ENCODE data around the gene BLOC1S5.
"Not testable (repeated sequence)": the region's sequence is repeated elsewhere in the genome, so short reads cannot be mapped to it uniquely, and the experiment has no call there.

BLOC1S5 gene

DNA sequence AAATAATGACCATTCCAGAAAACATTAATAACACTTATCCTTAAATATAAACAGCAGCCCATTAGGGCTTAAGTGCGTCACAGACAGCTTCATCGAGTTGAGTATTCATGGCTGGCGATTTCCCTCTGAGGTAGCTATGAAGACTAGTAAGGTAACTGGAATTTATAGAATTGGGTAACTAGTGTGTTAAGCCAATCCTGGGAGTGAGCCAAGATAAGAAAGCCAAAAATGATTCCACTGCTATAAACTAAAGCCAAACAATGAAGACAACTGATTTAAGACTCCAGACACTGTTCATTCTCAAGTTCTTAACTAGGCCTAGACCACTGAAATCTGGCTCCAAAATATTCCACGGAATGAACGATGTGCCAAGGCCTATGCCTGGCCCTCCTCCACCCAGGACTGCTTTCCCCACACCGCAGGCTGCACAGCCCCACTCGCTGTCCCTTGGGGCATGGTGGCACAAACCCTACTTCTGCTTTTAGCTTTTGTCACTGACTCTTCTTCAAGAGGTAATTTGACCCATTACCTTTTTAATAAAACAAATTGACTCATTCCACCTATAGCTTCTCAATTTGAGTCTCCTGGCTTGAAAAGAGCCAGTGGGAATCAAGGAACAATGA is 66.0 kb downstream of the BLOC1S5 start:
- DNase-seq (ENCODE audit: insufficient read length, low spot score) (no peak), FAIRE-seq (no peak)

DNA sequence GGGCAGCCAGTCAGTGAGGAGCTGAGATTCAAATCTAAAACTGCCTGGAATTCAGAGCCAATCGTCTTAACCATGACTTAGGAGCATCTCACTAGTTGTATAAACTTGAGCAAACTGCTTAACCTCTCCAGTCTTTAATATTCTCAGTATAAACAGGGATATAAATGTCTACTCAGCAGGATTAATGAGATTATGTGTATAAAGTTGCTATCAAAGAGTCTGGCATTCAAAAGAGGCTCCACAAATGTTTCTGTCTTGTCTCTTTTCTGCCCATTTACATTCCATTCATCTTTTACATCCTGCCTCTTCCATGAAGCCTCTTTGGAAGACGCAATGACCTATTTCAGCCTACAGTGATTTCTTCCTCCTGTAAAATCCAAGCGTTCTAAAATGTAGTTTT is 66.9 kb downstream of the BLOC1S5 start:
- FAIRE-seq (no peak), DNase-seq (ENCODE audit: insufficient read length, low spot score) (no peak)

DNA sequence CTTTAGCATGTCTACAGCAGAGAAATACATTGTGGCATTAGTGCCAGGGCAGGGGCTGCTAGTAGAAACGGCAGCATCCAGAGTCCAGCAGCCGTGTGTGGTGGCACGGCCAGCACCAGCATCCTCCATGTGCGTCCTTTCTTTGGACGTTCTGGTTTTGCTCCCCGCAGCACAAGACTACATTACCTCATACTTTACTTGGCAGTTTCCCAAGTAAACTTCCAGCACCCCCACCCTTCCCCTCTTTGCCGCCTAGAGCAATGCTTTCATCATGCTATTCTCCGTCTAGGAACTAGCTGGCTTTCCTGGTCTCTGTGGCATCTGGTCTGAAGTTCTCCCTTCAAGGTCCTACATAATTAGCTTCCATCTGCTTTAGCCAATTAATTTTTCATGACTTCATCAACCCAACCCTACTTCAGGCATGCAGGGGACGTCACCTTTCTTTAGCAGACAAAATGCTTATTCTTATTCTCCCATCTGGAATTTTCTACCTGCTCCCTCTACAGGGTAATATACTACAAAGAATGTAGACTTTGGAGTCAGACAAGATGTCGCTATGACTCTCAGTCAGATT is 67.6 kb downstream of the BLOC1S5 start:
- no peak for DNase-seq (ENCODE audit: insufficient read length, low spot score)
- no peak for FAIRE-seq

DNA sequence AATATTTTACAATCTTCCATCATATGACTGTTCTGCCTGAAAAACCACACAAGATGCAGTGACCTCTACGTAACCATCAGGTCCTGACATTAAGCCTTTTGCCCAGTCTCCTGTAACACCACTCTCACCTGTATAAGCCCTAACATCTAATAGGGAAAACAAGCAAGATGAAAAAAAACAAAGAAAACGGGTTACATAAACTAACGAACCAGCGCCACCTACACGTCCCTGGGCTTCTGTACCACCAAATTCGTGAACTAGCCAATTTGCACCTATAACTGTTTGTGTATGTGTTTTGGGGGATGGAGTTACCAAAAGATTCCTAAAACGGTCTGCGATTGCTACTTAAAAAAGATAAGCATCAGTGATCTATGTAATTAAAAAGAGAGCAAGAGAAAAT is 70.2 kb downstream of the BLOC1S5 start:
- no peak for DNase-seq (ENCODE audit: insufficient read length, low spot score)
- no peak for FAIRE-seq

DNA sequence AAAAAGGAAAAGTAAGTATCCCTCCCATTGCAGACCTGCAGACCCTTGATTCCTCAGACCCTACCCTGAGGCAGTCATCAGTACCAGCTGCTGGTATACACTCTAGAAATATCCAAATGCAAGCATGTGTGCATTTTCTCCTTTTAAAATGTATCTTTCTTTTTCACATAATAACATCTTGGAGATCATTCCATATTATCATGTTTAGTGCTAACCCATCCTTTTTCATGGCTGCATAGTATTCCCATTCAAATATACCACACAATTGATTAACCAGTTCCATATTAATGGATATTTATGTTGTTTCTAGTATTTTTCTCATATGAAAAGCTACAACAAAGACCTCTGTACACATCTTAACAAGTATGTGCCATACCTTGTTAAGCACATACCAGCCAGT is 70.8 kb downstream of the BLOC1S5 start:
- FAIRE-seq (no peak), DNase-seq (ENCODE audit: insufficient read length, low spot score) (no peak)

DNA sequence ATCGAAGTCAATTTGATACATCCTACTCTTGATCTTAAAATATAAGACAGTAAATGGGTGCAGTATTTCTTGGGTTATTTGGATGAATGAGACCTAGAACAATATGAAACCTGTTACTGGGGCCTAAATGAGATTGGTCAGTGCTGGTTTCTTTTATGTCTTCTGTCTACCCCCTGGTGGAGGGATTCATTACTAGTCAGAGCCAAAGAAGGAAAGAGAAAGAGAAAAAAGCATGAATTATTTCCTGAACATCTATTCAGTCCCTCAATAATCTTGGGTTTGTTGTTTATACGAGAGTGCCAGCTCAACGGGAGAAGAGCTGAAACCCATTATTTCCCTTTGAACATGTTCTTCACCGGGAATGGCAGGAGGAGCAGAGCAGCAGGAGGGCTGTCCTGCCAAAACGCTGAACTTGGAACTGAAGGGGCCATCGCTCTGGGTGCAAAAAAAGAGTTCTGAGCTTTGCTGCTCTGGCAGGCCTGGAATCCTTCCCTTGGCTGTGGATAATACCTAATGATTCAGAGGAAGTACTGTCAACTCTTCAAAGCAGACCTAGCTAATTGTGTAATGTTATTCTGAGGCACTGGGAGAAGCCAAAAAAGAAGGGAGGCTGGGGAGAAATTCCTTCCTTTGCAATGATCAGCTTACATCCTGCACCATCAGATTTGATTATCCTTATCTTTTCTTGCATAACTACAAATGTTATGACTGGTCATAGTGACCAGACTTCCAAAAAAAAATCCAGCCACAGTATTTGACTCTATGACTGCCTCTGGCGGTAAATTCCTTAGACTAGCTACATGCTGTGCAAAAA is 72.0 kb downstream of the BLOC1S5 start:
- peak; percentile 69 for FAIRE-seq
- DNase-seq (ENCODE audit: insufficient read length, low spot score): peak; percentile 62

DNA sequence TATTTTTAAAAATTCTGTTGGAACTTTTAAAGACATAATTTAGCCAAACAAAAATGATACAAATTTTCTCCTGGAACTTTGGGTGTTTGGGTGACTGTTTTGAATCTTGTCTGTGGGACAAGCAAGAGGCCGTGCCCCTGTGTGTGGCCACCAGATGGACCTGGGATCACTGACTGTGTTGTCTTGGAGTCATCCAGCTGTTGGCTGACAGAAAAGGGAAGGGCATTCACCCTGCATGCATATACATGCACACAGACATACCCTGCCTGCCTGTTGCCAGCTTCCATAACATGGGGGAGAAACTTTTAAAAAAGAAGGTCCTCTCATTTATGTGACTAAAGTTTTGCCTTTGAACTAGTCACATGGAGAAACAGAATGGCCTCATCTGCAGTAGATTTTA is 72.7 kb downstream of the BLOC1S5 start:
- no peak for DNase-seq (ENCODE audit: insufficient read length, low spot score)
- no peak for FAIRE-seq

DNA sequence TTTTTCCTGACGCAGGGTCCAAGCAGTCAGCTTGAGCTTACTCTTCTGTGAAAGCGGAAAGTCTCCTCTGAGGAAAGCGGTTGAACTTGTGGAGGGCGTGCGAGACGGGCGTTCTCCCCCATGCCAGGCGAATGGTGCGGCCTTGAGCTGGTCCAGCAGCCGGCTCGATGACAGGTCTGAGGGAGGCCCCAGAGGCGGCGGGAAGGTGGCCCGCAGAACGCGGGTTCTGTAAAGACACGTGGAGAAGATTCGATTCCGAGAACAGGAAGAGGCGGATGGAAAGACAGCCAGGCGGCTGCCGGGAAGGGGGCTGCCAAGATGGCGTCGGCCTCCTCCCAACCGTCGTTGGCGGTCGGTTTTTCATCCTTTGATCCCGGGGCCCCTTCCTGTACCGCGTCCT is 78.0 kb downstream of the BLOC1S5 start:
- FAIRE-seq: no peak
- no peak for DNase-seq (ENCODE audit: insufficient read length, low spot score)

DNA sequence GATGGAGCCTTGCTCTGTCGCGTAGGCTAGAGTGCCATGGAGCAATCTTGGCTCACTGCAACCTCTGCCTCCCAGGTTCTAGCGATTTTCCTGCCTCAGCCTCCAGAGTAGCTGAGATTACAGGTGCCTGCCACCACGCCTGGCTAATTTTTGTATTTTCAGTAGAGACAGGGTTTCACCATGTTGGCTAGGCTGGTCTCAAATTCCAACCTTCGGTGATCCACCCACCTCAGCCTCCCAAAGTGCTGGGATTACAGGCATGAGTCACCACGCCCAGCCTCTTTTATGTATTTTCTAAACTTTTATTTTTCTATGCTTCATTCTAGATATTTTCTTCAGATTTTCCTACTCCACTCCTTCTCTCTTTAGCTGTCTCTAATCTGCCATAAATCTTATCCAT is 80.2 kb downstream of the BLOC1S5 start:
- DNase-seq (ENCODE audit: insufficient read length, low spot score); FAIRE-seq: not testable (repeated sequence)

DNA sequence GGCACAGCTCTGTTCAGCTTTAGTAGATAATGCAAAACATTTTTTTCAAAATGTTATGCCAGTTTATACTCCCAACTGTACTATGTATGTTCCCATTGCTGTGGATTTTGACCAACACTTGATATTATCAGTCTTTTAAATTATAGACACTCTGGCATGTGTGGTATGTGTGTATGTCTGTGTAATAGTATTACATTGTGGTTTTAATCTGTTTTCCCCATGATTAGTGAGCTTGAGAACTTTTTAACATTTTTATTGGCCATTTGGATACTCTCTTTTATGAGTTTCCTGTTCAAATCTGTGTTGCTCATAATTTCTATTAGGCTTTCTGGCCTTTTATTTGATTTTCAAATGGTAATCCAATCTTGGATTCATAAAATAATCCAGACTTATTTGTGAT is 84.4 kb downstream of the BLOC1S5 start:
- no peak for FAIRE-seq
- no peak for DNase-seq (ENCODE audit: insufficient read length, low spot score)

DNA sequence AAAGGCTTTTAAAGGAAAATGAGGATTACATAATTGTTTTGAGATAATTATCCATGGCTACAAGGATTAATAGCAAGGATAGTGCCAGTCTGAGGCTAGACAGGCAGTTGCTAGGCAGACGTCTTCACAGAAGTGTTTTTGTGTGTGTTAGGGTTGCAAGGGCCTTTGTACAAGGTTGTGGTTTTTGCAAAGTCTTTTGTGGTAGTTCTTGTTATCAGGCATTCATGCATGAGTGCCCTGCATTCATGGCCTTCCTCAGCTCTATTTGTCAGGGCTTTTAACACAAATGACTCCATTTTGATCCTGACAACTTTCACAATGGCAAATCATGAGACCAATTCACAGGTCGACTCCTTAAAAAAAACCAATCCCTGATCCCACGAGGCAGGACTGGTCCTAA is 85.5 kb downstream of the BLOC1S5 start:
- DNase-seq (ENCODE audit: insufficient read length, low spot score): no peak
- FAIRE-seq: peak; percentile 70

DNA sequence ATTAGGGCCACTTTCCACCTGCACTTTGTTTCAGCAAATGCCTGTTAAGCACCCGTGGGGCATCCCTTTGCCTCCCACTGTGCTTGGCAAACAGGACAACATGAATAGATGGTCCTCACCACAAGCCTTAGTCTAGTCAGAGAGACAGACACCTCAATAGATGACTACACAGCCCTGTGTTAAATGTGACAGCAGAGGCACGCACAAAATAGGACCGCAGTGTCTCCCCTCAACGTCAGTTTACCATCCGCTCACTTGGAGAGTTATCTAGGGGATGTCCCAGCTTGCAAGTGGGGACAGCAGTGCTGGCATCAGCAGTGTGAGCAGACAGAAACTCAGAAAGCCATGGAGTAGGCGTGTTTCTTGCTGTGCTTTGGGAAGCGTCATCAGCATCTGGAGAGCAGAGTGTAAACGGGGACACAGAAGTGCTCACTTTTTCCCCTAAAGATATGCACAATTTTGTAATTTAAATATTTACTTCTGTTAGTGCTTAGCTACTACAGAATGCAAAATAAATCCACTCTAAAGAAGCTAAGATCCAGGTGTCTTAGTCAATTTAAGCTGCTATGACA is 87.6 kb downstream of the BLOC1S5 start:
- no peak for FAIRE-seq
- no peak for DNase-seq (ENCODE audit: insufficient read length, low spot score)

DNA sequence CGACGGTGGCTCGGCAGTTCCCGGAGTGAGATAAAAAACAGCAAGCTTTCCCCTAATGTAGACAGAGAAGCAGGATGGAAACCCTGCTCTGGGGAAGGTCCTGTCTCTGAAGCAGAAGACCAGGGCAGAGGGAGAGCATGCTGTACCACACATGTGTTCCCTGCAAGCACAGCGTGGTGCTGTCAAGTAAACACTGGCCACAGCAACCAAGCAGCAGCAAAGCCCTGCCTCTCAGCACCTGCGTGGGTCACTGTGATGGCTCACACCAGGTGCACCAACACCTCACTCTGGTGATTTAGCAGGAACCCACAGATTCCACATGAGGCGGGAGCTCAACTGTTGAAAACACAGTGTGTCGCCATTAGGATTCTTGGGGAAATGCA is 88.4 kb downstream of the BLOC1S5 start:
- no peak for DNase-seq (ENCODE audit: insufficient read length, low spot score)
- no peak for FAIRE-seq

DNA sequence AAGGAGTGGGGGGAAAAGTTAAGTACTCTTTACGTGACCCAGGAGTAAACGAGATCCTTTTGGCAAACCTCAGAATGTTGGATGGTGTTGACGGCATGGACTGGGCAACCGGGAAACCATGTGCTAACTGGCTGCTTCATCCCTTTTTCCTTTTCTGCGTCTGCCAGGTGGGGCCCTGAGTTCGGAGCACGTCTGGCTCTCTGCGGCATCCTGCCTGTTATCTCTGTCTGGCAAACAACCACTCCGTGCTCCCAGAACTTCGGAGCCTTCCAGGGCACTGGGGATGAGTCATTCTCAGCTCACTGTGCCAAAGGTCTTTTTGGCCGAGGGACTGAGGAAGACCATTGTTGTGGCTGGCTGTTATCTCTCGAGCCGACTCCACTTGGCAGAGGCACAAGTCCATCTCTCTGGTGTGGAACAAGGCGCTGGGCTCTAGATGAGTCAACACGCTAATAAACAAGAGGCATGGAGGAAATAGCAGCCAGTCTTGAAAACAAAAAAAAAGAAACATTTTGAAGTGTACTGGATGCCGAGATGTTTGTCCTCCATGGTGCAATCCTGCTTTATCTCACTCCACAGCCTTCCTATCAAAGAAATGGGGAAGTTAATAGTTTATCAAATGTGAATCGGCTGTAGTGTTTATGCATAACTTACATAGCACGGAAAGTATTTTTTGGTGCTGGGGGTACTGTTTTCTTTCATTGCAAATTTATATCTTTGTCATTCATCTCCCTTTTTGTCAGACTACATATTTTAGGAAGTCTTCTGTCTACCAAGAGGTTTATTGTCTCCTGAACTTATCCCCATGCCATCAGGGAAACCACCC is 89.0 kb downstream of the BLOC1S5 start:
- DNase-seq (ENCODE audit: insufficient read length, low spot score) (no peak), FAIRE-seq (no peak)

DNA sequence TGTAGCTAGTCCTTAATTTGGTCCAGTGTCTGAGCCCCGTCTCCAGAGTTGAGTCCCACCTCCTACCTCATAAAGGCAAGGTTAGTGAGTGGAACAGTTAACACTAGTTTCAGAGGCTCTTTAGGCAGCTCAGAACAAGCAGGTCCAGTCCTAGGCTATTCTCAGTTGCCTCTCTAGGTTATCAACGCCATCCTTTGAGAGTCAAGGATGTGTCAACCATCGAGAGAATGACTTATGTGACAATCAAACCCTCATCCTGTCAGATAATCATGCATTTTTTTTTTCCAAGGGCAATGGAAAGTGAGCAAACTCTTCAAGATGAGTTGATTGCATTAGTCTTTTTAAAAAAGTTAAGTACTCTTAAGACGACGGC is 89.6 kb downstream of the BLOC1S5 start:
- no peak for FAIRE-seq
- no peak for DNase-seq (ENCODE audit: insufficient read length, low spot score)

DNA sequence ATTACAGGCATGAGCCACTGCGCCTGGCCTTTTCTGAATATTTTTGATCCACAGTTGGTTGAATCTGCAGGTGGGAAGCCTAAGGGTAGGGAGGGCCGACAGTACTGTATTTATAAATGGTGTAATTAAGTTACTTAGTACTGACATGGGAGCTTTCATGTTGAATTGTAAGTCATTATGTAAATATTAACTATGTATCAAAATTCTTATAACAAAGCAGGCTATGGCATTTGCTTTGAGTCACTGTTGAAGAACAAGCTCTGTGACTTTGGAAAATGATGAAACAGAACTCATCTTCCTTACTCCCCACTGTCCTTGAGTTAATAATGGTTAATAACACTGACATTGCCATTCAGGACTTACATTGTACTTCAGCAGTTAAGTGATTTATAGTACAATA is 90.6 kb downstream of the BLOC1S5 start:
- no peak for DNase-seq (ENCODE audit: insufficient read length, low spot score)
- no peak for FAIRE-seq

DNA sequence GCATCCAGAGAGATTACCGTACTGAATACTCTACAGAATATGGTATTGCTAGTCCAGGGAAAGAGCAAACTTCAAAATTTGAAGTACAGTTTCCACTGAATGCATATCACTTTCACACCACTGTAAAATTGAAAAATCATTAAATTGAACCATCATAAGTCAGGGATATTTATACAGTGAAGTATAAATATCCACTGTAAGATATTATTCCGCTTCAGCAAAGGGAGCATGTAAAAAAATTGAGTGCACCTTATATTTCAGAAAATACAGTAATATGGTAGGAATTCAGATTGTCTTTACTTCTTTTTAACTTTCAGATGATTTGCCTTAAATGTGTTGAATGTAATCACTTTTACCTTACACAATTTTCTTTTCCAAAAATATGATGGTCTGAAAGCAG is 92.7 kb downstream of the BLOC1S5 start:
- FAIRE-seq (no peak), DNase-seq (ENCODE audit: insufficient read length, low spot score) (no peak)

DNA sequence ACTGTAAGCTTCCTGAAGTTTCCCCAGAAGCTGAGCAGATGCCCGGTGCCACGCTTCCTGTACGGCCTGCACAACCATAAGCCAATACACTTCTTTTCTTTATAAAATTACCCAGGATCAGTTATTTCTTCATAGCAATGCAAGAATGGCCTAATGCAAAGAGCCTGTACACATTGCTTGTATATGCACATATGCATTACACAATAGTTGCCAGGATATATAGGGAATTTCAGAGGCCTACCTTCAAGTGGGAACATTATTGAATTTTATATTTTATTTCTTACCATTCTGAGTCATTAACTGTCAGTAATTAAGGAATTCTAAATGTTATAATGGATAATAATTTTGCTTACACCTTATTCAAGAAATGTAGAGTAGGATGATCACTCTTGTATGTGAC is 93.6 kb downstream of the BLOC1S5 start:
- FAIRE-seq (no peak), DNase-seq (ENCODE audit: insufficient read length, low spot score) (no peak)
